GM12801 (cell line): Measurements from ENCODE around the gene TMEM259.

Experiments
- TF ChIP-seq, protein P1 (sequence below): IDR thresholded peaks from one replicate; pipeline ENCODE4 v1.5.1; 2011; ENCODE audit warnings: control low read depth; ENCODE audit not compliant: insufficient read length; ENCODE audit errors: extremely low read depth

TMEM259 gene

DNA sequence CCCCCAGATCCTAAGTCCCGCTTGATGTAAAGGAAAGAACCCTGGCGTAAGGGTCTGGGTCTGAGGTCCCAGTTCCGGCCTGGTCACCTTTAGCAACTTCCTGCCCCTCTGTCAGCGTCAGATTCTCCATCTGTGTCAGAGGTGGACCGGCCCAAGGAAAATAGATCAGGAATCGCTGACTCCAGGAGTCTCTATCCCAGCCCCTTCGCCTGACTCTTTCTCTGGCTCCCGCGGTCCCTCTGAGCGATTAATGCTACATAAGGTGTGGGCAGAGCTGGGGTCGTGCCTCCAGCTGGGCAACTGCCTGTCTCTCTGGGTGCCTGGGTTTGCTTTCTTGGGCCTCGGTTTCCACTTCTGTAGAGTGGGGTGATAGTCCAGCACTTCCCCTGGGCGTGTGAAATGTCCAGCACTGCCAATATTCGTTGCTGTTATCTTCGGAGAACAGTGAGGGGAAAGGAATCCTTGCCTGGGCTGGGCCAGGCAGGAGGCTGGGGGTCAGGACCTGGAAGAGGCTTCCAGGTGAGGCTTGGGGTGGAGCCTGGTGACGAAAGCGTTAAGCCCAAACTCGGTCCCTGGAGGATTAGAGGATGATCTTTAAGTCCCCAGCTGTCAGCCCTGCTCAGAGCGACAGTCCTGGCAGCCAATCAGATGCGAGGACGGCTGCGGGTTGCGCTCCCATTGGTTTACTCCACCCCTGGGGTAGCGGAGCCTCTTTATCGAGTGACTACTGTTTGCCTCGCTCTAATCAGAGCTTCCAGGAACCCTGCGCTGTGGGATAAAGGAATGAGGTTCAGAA, 19.8 kb upstream of the TMEM259 start:
- TF ChIP-seq, protein P1, sequence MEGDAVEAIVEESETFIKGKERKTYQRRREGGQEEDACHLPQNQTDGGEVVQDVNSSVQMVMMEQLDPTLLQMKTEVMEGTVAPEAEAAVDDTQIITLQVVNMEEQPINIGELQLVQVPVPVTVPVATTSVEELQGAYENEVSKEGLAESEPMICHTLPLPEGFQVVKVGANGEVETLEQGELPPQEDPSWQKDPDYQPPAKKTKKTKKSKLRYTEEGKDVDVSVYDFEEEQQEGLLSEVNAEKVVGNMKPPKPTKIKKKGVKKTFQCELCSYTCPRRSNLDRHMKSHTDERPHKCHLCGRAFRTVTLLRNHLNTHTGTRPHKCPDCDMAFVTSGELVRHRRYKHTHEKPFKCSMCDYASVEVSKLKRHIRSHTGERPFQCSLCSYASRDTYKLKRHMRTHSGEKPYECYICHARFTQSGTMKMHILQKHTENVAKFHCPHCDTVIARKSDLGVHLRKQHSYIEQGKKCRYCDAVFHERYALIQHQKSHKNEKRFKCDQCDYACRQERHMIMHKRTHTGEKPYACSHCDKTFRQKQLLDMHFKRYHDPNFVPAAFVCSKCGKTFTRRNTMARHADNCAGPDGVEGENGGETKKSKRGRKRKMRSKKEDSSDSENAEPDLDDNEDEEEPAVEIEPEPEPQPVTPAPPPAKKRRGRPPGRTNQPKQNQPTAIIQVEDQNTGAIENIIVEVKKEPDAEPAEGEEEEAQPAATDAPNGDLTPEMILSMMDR: no peak

DNA sequence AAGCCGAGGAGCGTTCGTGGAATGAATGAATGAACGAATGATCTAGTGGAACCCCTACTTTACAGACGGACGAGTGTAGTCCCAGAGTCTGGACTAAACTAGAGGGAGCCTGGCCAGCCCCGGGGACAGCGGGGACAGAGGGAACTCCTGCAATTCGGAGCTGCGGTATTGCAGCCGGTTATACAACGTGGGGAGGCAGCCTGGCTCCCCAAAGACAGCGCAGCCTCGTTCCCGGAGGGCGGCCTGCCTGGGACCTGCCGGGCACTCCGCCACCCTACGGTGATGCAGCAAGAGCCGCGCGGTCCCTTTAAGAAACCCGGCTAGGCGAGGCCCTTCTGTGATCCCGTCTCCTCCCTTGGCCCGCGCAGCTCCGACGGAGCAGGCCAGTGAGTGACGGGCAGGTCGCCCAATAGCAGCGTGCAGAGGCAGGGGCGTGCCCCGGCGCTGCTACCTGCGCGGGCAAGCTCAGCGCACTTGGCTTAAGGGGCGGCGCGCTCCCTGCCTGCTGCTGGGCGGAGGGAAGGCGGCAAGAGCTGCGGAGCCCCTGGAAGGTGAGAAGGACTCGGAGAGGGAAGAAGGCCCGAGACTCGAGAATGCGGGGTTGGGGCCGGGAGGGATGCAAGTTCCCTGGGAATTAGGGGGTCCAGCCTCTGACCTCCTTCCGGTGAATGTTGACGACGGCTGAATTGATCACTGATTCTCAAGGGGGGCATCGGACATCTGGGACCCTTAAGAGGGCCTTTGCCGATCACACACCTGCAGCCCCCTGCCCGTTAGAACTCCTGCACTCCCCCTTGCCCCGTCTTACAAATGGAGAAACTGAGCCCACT, 18.9 kb upstream of the TMEM259 start, which contains the start of gene ABCA7:
Gene ABCA7 (plus strand): TSS at position 462 of the 830 bp plus-strand sequence. CDS start 1,255 bp downstream, outside the sequence.
- TF ChIP-seq, protein P1: no peak

DNA sequence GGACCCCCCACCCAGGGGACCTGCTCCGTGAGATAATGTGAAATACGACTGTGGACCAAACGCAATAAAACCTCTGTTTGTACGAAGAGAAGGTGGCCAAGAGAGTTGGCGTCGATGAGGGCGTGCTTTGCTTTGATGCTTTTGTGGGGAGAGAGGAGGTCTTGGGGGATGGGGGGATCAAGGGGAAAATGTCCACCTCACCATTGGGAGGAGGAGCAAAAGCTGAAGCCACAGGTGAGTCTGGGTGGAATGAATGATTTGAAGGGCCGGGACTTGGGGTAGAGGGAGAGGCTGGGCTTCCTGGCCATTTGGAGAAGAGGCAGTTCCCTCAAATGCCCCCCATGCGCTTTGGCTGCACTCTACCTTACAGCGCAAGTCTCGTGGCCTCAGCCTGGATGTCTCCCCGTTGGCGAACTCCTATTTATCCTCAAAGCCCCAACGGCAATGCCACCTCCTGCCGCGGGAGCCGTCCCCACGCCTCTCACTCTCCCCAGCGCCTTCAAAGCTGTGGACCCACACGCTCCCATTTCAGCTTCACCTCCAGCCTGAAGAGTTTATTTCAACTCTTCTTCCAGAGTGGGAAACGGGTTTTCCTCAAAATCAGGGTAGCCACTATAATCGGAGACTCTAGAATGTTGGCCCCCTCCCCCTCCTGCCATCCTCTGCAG, 18.2 kb upstream of the TMEM259 start:
- TF ChIP-seq, protein P1: no peak

DNA sequence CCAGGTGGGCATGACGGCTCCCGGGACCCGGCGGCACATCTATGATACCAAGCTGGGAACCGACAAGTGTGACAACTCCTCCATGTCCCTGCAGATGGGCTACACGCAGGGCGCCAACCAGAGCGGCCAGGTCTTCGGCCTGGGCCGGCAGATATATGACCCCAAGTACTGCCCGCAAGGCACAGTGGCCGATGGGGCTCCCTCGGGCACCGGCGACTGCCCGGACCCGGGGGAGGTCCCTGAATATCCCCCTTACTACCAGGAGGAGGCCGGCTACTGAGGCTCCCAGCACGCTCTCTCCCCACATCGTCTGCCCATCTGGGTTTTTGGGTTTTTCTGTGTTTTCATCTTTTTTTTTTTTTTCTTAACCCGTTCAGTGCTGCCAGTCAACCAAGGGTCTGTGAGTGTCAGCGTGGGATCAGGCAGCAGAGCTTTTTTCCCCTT, 16.7 kb upstream of the TMEM259 start:
- TF ChIP-seq, protein P1: no peak

DNA sequence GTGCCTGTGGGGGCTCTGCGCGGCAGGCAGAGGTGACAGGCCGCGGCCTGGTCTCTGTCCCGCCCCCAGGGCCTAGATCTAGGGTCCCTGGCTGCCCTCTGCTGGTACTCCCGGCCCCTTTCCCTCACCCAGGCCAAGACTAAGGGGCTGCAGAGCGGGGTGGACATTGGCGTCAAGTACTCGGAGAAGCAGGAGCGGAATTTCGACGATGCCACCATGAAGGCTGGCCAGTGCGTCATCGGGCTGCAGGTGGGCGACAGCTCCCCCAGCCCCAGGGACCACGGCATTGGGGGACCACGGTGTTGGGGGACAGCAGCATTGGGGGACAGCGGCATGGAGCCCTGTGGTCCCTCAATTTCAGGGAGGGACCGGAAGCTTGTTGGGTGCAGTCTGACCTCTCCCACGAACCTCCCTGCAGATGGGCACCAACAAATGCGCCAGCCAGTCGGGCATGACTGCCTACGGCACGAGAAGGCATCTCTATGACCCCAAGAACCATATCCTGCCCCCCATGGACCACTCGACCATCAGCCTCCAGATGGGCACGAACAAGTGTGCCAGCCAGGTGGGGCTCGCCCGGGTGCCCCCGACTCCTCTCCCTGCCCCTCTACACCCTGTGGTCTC, 15.2 kb upstream of the TMEM259 start:
- TF ChIP-seq, protein P1: no peak

DNA sequence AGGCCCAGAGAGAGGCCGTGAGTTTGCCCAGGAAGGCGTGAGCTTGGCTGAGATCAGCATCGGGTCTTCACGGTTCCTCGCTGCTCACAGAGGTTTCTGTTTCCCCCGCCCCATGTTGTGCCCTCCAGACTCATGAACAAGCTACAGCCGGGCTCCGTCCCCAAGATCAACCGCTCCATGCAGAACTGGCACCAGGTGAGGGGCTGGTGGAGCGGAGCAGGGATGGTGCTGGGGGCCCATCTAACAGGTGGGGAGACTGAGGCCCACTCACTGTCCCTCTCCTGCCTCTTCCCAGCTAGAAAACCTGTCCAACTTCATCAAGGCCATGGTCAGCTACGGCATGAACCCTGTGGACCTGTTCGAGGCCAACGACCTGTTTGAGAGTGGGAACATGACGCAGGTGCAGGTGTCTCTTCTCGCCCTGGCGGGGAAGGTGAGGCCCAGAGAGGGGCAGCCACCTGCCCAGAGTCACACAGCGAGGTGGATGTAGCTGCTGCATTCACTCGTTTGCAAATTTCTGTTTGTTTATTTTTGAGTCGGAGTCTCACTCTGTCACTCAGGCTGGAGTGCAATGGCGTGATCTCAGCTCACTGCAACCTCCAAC, 11.4 kb upstream of the TMEM259 start:
- TF ChIP-seq, protein P1: no peak
